Kidney capillary endothelial cell (primary cell): ENCODE measurements around the gene APCDD1.
"Not testable (repeated sequence)": the region's sequence is repeated elsewhere in the genome, so short reads cannot be mapped to it uniquely, and the experiment has no call there.

Experiments used
- DNase-seq: peaks from one replicate; pipeline ENCODE4 v3.0.0-alpha.2; 2018; ENCODE audit warnings: low spot score

APCDD1 gene

DNA sequence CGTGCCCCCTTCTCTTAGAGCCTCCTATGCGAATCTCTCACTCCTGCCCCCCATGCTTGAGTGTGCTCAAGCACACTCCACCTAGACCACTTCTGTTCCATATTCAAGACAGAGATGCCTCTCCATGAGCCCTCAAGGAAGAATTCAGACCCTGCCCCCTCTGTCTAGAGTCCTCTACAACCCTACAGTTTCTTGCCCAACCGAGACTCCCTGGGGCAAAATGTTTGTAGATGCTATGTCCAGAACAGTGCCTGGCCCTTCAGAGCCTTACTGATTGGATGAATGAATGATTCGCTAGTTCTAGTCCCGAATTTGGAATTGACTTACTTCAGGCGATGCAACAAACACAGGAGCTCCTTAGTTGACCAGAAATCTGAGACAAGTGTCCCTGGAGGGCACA, 8.7 kb downstream of the APCDD1 start:
- DNase-seq = no peak

DNA sequence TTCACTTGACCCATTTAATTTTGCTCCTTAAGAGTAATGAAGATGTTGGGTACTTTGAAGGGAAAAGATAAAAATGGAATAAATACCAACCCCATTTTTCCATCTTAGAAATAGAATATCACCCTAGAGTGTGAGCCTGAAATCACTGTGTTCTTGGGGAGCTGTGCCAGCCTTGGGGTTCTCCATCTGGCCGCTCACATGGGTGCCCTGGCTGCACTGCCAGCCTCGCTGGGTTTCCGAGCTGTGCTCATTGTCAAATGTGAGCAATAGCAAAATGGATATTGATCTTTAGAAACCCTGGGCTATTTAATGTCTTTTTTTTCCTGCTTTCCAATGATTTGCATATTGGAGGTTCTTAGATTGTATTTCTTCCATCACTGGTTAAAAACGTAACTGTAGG, 9.3 kb downstream of the APCDD1 start:
- no peak for DNase-seq

DNA sequence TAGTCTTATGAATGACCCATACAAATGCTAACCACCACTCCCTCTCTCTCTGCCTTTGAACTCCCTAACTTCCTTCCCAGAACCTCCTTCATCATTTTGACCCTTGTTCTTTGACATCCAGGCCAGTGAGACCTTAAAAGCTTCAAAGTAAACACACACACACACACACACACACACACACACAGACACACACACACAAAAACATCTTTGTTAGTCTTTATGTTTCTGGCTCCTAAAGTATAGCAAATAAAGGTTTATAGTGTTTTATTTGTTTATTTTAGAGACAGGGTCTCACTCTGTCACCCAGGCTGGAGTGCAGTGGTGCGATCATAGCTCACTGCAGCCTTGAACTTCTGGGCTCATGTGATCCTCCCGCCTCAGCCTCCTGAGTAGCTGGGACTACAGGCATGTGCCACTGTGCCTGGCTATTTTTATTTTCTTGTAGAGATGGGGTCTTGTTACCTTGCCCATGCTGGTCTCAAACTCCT, 9.8 kb downstream of the APCDD1 start:
- not testable (repeated sequence) for DNase-seq

DNA sequence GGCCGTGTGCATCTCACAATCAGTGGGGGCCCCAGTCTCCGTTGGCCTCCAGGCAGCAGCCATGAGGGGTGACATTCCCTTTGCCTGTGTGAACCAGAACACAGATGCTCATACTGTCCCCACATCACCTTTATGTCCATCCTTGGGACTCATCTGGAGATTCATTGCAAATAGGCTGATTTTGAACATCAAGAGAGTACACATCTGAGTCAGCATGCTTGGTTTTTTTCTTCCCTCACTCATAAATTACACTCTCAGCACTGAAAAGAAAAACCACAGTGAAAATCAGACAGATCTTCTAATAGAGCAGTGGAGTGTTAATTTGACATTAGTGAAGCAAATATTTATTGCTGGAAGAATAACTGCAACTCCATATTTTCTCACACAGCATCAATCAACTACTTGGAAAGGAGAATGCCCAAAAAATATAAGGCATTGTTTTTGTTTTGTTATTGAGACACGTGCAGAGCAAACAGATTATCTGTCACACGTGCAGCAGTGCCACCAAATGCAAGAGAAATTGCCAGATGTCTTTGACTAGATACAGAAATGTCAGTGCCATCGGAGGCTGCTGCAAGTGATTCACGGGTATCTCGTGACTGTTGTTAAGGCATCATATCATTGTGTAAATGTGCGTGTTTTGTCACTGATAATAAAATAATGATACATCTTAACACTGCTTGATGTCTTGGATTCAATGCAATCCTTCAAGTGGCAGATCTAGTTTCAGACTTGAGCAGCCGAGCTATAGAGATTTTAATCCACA, 10.9 kb downstream of the APCDD1 start:
- no peak for DNase-seq

DNA sequence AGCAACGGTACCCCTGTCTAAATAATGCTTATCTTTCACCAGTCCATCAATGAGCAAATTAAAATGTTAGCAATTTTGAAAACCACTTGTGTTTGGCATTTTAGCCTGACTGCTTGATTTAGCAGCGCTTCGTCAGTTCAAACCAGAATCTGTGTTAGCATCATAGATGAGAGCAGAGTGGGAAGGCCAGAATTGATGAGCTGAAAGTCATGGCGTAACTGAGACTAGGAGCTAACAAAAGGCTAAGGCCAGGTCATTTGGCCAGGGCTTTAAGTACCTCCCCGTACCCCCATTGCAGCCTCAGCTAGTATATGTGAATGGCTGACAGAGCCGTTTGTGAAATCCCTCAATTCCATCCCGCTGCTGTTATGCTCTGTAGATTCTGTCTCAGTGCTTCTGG, 16.0 kb downstream of the APCDD1 start:
- DNase-seq = no peak

DNA sequence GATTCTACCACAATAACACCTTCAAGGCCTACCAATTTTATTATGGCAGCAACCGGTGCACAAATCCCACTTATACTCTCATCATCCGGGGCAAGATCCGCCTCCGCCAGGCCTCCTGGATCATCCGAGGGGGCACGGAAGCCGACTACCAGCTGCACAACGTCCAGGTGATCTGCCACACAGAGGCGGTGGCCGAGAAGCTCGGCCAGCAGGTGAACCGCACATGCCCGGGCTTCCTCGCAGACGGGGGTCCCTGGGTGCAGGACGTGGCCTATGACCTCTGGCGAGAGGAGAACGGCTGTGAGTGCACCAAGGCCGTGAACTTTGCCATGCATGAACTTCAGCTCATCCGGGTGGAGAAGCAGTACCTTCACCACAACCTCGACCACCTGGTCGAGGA, 17.1 kb downstream of the APCDD1 start:
- DNase-seq = no peak

DNA sequence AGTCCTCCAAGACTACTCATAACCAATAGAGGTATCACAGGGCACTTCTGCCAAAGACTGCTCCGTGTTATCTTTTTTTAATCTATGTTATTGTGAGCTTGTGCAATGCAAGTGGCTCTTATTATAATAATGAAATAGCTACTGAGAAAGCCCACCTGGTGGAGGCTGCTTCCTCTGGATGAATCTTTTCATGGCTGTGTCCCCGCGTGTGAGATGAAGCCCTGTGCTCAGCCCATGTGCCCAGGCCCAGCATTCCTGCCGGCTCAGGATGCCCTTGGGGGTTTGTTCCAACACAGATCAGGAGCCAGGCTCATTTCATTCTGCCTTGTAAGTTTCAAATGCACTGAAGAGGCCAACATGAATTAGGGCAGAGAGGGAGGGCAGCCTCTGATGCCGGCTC, 18.7 kb downstream of the APCDD1 start:
- no peak for DNase-seq

DNA sequence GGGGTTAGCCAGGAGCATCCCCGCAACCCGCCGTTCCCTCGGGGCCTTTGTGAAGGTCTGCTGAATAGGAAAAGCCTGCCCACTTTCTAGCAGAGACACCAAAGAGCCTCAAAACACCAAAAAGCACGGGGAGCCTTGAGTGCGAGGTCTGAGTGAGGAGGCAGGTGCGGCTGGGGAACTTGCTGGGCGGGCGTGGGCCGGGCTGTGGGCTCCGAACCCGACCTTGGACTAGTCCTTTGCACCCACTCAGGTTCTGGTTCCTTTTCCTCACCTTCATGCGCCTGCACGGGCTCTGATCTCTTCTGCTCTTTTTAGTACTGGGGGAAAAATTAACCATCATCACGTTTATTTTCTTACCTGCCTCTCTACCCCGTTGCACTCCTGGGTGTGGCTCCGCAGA, 19.9 kb downstream of the APCDD1 start:
- DNase-seq = no peak

DNA sequence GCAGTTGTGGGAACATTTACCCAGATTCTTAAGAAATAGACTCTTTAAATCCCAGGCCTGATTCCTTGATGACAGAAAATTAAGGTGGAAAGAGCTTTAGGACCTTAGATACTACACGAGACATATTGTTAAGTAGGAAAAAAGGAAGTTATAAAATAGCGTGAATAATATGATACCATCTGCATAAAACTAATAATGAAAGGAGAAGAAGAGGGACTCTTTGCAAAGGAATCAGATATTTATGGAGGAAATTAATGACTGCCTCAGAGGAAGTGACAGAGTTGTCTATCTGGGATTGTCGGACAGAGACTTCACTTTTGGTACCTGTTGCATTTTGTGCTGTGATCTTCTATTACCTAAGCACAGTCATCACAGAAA, 20.8 kb downstream of the APCDD1 start:
- no peak for DNase-seq

DNA sequence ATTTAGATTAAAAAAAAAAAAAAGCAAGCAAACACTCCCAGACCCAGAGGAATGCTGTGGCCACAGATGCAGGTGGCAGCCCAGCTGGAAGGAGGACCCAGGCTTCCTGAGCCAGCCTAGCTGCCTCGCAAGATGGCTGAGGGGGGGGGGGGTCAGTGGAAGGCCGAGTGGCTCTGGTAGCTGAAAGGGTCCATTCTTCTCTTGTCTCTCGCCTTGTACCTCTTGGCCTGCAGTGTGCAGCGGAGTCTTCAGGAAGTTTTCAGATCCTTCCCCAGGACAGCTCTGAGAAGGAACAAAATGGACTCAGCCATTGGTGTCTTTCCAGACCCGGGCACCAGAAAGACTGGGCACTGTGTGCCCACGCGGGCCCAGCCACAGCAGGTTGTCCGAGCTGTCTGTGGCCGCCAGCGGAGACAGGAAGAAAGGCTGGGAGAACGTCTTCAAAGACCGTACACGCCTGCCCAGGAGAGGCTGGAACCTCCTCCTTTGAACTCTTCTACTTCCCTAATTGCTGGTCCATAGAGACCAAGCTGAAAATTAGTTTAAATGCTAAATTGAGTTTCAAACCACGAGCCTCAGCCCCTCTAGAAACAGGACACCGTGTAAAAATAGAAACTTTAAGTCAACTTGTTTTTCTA, 21.3 kb downstream of the APCDD1 start:
- no peak for DNase-seq

DNA sequence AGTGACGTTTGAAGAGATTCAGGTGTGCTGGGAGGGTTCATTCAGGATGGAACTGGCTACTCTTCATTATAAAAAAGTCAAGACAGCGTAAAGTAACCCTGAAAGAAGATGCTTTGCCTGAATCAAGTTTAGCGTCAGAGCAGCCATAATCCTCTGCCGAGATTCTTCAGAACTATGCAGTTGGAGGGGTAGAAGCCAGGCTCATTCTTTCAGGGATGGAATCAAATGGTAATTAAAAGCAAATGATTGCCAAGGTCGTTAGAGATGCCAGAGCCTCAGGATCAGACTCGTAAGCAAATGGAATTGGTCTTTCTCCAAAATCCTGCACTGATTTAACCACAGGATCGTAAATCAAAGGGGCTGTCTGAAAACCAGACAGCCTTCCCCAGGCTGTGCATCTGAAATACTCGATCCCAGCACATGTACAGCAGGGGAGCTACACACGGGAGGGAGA, 21.9 kb downstream of the APCDD1 start:
- no peak for DNase-seq

DNA sequence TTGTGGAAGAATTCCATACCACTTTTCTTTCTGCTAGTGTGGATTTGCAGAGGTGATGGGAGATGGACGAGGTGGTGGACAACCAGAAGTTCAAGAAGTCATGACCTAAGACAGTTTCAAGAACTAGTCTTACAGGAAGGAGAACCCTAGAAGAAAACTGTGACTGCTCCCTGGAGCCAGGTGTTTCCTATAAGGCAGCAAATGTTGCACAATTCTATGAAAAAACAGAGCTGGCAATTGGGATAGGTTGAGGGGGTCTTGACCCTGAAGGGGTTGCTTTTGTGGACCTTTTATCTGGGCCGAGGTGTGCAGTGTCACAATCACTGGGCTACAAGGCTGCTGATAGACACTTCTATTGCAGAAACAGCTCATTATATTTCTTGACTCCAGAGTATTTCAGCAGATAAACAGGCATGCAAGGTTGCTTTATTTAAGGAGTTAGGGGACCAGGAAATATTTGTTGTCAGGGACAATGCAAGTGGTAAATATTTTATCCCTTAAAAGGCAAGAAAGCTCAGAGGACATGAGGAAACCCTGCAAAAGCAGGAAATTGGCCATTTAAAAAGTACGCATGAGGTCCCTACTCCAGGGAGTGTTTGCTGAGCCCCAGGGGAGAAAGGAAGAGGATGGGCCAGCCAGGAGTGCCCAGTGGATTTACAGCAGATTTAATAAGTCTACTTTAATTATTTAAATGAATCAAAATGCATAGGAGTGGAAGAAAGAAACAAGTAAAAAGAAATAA, 22.9 kb downstream of the APCDD1 start:
- no peak for DNase-seq

DNA sequence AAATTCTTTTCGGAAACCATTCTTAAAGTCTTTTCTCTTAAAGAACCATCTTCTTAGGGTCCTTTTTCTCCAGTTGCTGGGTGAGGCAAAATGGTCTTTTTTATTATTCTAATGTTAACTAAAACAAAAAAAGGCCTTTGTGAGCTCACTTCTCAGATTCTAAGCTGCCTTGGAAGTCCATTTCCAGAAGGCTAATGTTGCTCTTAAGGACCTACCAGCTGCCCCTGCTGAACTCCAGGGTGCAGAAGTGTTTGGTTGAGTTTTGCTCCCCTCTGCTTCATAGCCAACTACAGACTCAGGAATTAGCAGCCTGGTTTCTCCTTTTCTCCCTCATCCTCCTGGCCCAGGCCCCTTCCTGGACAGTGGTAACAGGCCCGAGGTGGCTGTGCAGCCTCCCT, 23.4 kb downstream of the APCDD1 start:
- DNase-seq = no peak

DNA sequence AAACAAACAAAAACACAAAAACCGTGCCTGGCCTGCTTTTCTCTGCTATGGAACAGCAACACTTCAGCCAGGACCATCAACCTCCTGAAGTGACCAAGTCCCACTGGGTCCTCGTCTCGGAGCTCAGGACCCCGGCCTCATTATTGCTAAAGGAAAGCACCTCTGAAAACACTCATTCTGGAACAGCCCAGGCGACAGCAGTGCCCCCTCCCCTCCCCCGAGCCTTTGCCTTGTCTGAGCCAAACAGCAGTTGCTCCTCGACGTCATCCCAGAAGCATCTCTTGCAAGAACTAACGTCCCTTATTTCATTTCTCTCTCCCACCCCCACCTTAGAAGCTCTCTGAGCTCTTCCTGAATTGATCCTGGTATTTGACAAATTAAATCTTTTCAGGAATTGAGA, 27.4 kb downstream of the APCDD1 start:
- DNase-seq = no peak

DNA sequence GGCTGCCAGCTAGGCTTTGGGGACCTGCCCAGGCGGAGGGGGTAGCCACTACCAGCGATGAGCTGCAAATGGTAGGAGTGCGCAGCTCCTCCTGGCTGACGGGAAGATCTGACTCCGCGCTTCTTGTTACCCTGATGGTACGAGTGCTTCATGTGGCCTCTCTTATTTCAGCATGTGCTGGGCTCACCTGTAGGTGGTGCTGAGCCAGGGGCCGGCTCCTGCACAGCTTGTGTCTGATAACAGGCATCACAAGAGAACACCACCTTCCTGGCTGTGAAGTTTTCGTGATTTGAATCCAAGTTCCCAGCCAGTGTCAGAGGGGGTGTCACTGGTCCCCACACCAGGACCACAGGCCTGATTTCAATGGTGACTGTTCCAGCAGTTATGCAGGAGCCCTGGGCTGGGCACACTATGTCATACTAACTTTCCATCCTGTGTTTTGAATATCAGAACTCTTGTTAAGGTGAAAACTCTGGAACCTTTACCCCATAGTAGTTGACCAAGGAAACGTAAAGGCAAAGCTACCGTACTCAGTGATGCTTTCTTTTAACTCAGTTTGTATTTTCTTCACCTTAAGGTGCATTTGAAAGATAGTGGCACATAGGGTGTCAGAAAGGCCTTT, 28.0 kb downstream of the APCDD1 start:
- no peak for DNase-seq

DNA sequence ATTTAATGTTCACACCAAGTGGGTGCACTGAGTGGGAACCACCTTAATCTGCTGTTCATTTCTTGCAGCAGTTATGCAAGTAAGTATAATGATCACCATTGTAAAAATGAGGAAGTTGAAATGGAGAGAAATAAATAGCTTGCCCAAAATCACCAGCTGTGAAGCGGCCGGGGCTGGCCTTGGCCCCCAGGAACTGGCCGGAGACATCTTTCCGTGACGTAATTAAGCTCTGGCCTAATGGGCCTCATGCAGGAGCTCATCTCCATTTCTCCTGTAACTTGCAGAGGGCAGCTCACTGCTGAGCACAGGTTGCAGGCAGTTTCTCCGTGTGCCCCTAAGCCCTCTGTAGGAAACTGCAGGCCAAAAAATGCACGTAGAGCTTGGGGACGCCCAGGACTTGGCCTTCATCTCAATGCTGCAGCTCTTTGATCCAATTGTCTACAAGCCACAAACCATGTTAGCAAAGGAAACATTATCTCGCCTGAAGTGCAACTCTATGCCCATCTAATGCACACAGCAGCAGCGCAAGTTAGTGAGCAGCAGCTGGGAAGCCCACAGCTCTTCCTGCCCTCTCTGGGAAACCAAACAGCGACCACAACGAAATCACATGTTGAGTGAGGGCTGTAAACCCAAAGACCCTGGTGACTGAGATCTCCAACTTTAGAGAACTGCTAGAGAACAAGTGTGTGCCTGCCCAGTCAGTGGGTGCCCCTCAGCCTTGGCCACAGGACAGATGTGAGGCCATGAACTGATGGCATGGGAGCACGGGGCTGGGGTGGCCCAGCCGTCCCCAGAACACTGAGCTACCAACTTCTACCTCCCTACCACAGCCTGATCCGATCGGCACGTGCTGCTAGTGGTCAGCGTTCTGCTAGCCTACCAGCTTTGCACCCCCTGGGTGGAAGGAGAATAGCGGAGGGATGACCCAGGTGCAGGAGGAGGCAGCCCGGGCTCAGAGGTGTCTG, 28.8 kb downstream of the APCDD1 start:
- DNase-seq = no peak

DNA sequence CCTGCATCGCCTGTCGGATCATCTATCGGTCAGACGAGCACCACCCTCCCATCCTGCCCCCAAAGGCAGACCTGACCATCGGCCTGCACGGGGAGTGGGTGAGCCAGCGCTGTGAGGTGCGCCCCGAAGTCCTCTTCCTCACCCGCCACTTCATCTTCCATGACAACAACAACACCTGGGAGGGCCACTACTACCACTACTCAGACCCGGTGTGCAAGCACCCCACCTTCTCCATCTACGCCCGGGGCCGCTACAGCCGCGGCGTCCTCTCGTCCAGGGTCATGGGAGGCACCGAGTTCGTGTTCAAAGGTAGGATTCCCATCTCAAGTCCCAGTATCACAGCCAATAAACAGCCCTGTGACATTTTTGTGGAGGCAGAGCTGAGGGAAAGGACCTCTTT, 31.0 kb downstream of the APCDD1 start:
- DNase-seq = no peak

DNA sequence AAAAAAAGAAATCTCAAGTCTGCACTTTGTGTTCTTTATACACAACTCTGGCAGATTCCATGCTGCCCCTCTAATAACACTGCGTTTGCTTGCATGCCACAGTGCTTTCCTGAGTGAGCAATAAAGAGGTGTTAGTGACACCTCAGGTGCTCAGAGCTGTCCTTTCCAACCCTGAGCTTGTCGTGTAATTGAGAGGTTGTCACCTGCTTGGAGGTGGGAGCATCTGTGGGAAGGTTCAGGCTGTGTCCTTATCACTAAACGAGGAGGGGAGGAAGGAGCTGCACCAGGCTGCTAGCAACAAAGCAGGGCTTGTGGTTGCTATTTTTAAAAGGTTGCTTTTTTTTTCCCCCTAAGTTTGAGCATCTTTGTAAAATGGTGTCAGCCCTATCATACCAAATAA, 31.9 kb downstream of the APCDD1 start:
- DNase-seq = no peak

DNA sequence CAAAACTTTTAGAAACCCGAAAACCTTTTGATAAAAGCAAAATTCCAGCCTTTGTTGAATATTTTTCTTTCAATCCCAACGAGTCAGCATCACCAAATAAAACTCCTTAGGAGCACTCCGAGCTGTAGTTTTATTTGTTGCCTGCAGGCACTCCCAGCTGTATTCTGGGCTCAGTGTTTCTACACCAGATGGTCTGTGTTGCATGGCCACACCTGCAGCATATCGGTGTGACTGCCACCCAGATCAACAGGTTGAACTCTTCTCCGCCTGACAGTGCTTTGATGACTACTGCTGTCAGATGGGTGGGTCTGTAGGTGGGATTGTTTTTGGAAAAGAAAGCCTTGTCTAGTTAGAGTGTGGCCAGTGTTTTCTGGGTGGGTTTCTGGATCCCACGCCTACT, 32.7 kb downstream of the APCDD1 start:
- DNase-seq = no peak

DNA sequence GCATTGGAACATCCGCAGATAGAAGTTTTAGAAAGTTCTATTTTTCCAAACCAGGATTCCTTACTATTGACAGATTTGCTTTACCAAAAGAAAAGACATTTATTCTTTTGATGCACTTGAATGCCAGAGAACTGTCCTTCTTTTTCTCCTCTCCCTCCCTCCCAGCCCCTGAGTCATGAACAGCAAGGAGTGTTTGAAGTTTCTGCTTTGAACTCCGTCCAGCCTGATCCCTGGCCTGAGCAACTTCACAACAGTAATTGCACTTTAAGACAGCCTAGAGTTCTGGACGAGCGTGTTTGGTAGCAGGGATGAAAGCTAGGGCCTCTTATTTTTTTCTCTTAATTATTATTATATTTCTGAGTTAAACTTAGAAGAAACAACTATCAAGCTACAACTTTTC, 33.6 kb downstream of the APCDD1 start:
- no peak for DNase-seq

DNA sequence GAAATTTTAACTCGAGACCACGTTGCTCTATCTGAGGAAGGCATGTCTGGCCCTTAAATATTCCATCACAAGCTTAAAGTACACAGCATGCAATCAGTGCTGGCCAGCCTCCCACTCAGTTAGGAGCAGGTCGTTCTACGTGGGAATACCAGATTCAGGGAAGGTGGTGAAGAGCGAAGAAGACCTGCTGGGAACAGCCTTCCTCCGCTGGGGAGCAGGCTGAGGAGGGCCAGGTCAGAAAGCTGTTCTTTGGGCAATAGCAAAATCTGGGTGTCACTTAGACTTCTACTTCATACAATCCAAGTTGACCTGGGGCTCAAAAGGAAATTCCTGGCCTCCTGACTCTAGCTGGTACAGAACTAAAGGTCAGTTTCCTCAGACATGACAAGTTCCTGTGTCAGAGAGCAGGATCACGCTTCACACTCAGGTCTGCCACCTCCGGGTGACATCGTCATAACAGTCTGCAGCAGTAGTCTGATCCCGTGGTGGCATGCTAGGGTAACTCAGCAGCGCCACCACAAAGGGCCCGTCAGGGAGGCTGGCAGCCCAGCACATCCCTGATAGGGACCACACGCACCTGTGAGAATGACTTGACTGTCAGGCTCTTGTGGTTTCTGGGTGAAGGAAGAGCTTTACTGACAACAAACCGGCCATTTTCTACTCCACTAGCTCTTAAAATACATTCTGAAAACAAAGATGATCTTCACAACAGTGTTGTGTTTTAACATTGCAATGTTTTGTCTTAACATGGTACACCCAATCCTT, 36.1 kb downstream of the APCDD1 start:
- no peak for DNase-seq
